Transverse colon (tissue), 4 donors: ENCODE results near the gene TMEM187. TPM values are rescaled to one million over a fixed set of nuclear protein-coding genes. Genes with fewer than 3 reads are reported as not detected.
"Not testable (repeated sequence)": the region's sequence is repeated elsewhere in the genome, so short reads cannot be mapped to it uniquely, and the experiment has no call there.

Experiments used
- DNase-seq: peaks from one replicate; pipeline ENCODE4 v3.0.0-alpha.2; 2019
- H3K27ac ChIP-seq, 4 donors: fragments of 200-600 bp; sonication (generic); 2 replicates each; pipeline ENCODE4 v1.5.1; 2016 to 2018; ENCODE audit warnings: inconsistent platforms in 4 of 4
- H3K27me3 ChIP-seq: fragments of 200-600 bp; sonication (generic); 2 replicates; pipeline ENCODE4 v1.5.1; 2017; ENCODE audit warnings: inconsistent platforms
- H3K36me3 ChIP-seq, 4 donors: fragments of 200-600 bp; sonication (generic); 2 replicates each; pipeline ENCODE4 v1.5.1; 2017 to 2019; ENCODE audit warnings: inconsistent platforms in 4 of 4
- H3K4me1 ChIP-seq, 4 donors: fragments of 200-600 bp; sonication (generic); 2 replicates each; pipeline ENCODE4 v1.5.1; 2017 to 2020; ENCODE audit warnings: inconsistent platforms in 4 of 4
- H3K4me3 ChIP-seq, 4 donors: fragments of 200-600 bp; sonication (generic); 1 replicate in 1 of 4; 2 replicates in 3 of 4; pipeline versions ENCODE4 v1.5.1 to v1.6.1; 2017 to 2019; ENCODE audit warnings: inconsistent platforms in 4 of 4
- H3K9me3 ChIP-seq, 2 donors: fragments of 200-600 bp; sonication (generic); 2 replicates each; pipeline ENCODE4 v1.5.1; 2017 to 2019; ENCODE audit warnings: inconsistent platforms in 2 of 2
- CTCF ChIP-seq, 5 experiments: fragments of 200-600 bp in 3 of 5; fragments of 450-650 bp in 2 of 5; sonication (generic) in 3 of 5; IDR thresholded peaks; 1 replicate in 2 of 5; 2 replicates in 3 of 5; pipeline ENCODE4 v1.5.1; 2016 to 2017; ENCODE audit warnings: antibody characterized with exemption in 5 of 5, inconsistent platforms in 3 of 5, mild to moderate bottlenecking in 2 of 5, moderate library complexity in 1 of 5
- EP300 ChIP-seq: sonication (generic); formaldehyde crosslinking; IDR thresholded peaks from one replicate; pipeline ENCODE4 v1.6.1; 2017; ENCODE audit warnings: antibody characterized with exemption, low read depth
- POLR2A ChIP-seq: fragments of 450-650 bp; IDR thresholded peaks from one replicate; pipeline ENCODE4 v1.6.1; 2016; ENCODE audit warnings: antibody characterized with exemption, mild to moderate bottlenecking, moderate library complexity
- POLR2AphosphoS5 ChIP-seq, 3 donors: sonication (generic); formaldehyde crosslinking; IDR thresholded peaks; one replicate each; pipeline ENCODE4 v1.6.1; 2016; ENCODE audit warnings: antibody characterized with exemption in 3 of 3
- WGBS, 2 donors: methylation state at CpG; one replicate each; pipeline ENCODE4 v1.1.5; 2018; ENCODE audit warnings: low coverage in 1 of 2; 5-methylcytosine and 5-hydroxymethylcytosine counted together
- in situ Hi-C, 4 donors: fragments of 200-750 bp; cut with MboI; loops; one replicate each; pipeline versions ENCODE4 v1.15.0 to v1.15.1; 2017; ENCODE audit warnings: low sequenced_read_pairs in 3 of 4, low pct_ligation_motif_present in 1 of 4, low pct_unique_long_range_greater_than_20kb in 1 of 4
- intact Hi-C: fragments of 100-400 bp; cut with DNase I; formaldehyde crosslinking; loops from one replicate; pipeline ENCODE4 v1.15.1; 2023; ENCODE audit warnings: low total_unique reads
- total RNA-seq, 4 donors: library from RNA; depleted of rRNA; stranded (reverse); fragments of >200 nt; gene quantifications; one replicate each; pipeline ENCODE4 v1.1.0, GENCODE V29; 2016

TMEM187 gene
- total RNA-seq, 4 donors from 2014 or later: 1.6 to 11.2 (median 5.5) TPM

- intact Hi-C loops: no loop called here
Observed at GRCh38 chrX:153991013-153991580, 18.5 kb downstream of the TMEM187 start.

GRCh38 chrX:153992180-153992579 is 19.6 kb downstream of the TMEM187 start:
- no peaks in the 10 kb centered on the region for H3K36me3 ChIP-seq
- H3K27me3 ChIP-seq: no peaks in the 10 kb centered on the region
- DNase-seq: no peak
- TF ChIP-seq EP300 (no peak), POLR2AphosphoS5 (IDR thresholded peaks at IDR 0.05) (no peak), CTCF (IDR thresholded peaks at IDR 0.05) (no peak), POLR2A (no peak)
- H3K4me3 ChIP-seq: no peak overlapping the region
- intact Hi-C loops (no loop called here), in situ Hi-C loops (no loop called here)
- no peaks in the 10 kb centered on the region for H3K9me3 ChIP-seq
- H3K4me1 ChIP-seq: no peaks in the 10 kb centered on the region
- WGBS, 2 donors: 90% methylated on average over 8 of the region's 8 CpGs; no CpG with 5 or more reads in 1 of the 2 donors
- H3K27ac ChIP-seq: no peak overlapping the region

More at GRCh38 chrX:153991013-153991580, 18.5 kb downstream of the TMEM187 start:
- Histone ChIP-seq H3K27me3 (no peaks in the 10 kb centered on the region), H3K4me3 (no peak overlapping the region), H3K27ac (no peak overlapping the region), H3K4me1 (peaks cover 0 to 3% (median 2%) of the 10 kb centered on the region in 4 donors), H3K9me3 (no peaks in the 10 kb centered on the region), H3K36me3 (no peaks in the 10 kb centered on the region)
- 99% methylated on average over 3 of the region's 3 CpGs; no CpG with 5 or more reads in 1 of the 2 donors for WGBS, 2 donors
- no peak for DNase-seq
- in situ Hi-C loops: no loop called here
- TF ChIP-seq POLR2A (no peak), EP300 (no peak), CTCF (IDR thresholded peaks at IDR 0.05) (no peak), POLR2AphosphoS5 (IDR thresholded peaks at IDR 0.05) (no peak)

GRCh38 chrX:153993079-153993478 is 20.5 kb downstream of the TMEM187 start:
- Histone ChIP-seq H3K4me1 (no peaks in the 10 kb centered on the region), H3K36me3 (no peaks in the 10 kb centered on the region), H3K4me3 (no peak overlapping the region), H3K27me3 (no peaks in the 10 kb centered on the region), H3K9me3 (no peaks in the 10 kb centered on the region), H3K27ac (no peak overlapping the region)
- in situ Hi-C loops: no loop called here
- intact Hi-C loops: no loop called here
- TF ChIP-seq EP300 (no peak), CTCF (IDR thresholded peaks at IDR 0.05) (no peak), POLR2A (no peak)
- DNase-seq: no peak
- WGBS, 2 donors: 81% methylated on average over 12 of the region's 12 CpGs; no CpG with 5 or more reads in 1 of the 2 donors

GRCh38 chrX:153993978-153994377 is 21.4 kb downstream of the TMEM187 start:
- no peaks in the 10 kb centered on the region for H3K9me3 ChIP-seq
- WGBS, 2 donors: 88% methylated on average over 10 of the region's 10 CpGs; no CpG with 5 or more reads in 1 of the 2 donors
- TF ChIP-seq POLR2AphosphoS5 (IDR thresholded peaks at IDR 0.05) (no peak), EP300 (no peak), CTCF (IDR thresholded peaks at IDR 0.05) (no peak), POLR2A (no peak)
- no peak overlapping the region for H3K27ac ChIP-seq
- no peak overlapping the region for H3K4me3 ChIP-seq
- H3K27me3 ChIP-seq: no peaks in the 10 kb centered on the region
- no peaks in the 10 kb centered on the region for H3K4me1 ChIP-seq
- no peak for DNase-seq
- no peaks in the 10 kb centered on the region for H3K36me3 ChIP-seq
- intact Hi-C loops (no loop called here), in situ Hi-C loops (no loop called here)

- H3K27ac ChIP-seq, in situ Hi-C loops: not testable (repeated sequence)
Observed at GRCh38 chrX:153994398-153994797, 21.8 kb downstream of the TMEM187 start.

More at GRCh38 chrX:153994398-153994797, 21.8 kb downstream of the TMEM187 start:
- H3K4me1 ChIP-seq, H3K4me3 ChIP-seq, intact Hi-C loops, H3K36me3 ChIP-seq, H3K27me3 ChIP-seq, DNase-seq, H3K9me3 ChIP-seq: not testable (repeated sequence)
- 50% methylated on average over 5 of the region's 5 CpGs; no CpG with 5 or more reads in 1 of the 2 donors for WGBS, 2 donors
